ENCODE results near the gene KIAA0513.
"Not testable (repeated sequence)": the region's sequence is repeated elsewhere in the genome, so short reads cannot be mapped to it uniquely, and the experiment has no call there.

KIAA0513 gene

DNA sequence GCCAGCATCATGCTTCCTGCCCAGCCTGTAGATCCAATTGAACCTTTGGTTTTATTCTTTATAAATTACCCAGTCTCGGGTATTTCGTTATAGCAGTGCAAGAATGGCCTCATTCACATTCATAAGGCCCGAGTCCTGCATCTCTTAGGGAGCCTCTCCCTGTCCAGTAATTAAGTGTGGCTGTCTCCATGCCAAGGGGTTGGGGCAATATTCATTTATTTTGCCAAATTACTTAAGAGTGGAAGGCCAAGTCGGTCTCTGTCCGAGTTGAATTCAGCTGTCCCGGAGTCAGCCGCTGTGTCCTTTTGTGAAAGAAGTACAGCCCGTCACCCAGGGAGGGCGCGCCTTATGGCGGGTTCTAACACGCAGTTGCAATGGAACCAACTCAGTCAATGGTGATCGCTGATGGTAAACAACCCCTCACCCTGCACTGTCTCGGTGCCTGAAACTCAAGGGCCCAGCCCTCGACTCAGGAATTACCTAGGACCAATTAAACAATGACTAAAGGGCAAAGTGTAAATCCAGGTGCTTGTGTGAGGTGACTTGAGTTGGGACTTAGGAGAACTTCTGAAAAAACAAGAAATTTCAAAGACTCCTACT lies 22.2 kb downstream of the KIAA0513 start:
- DNase-seq (ENCODE audit: low spot score), result no peak

- no peak for DNase-seq (ENCODE audit: low spot score)
Measured at GRCh38 chr16:85051067-85051581, 23.5 kb downstream of the KIAA0513 start.

DNA sequence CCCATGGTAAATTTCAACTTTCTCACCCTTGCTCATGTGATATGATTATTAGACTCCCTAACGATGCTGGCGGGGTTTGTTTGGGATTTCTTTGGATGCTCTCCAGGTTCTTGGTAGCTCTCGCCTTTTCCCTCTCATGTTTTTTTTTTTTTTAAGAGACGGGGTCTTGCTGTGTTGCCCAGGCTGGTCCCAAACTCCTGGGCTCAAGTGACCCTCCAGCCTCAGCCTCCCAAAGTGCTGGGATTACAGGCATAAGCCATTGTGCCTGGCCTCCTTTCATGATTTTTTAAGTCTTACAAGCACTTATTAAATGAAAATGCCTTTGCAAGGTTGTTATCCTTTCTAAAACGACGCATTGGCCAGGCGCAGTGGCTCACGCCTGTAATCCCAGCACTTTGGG lies 24.1 kb downstream of the KIAA0513 start:
- DNase-seq (ENCODE audit: low spot score), result no peak

- no peak for DNase-seq (ENCODE audit: low spot score)
Measured at GRCh38 chr16:85052536-85052935, 24.9 kb downstream of the KIAA0513 start.

GRCh38 chr16:85054321-85054720 lies 26.7 kb downstream of the KIAA0513 start:
- DNase-seq (ENCODE audit: low spot score), result not testable (repeated sequence)

- DNase-seq (ENCODE audit: low spot score), result no peak
Measured at GRCh38 chr16:85054948-85055492, 27.4 kb downstream of the KIAA0513 start.

DNA sequence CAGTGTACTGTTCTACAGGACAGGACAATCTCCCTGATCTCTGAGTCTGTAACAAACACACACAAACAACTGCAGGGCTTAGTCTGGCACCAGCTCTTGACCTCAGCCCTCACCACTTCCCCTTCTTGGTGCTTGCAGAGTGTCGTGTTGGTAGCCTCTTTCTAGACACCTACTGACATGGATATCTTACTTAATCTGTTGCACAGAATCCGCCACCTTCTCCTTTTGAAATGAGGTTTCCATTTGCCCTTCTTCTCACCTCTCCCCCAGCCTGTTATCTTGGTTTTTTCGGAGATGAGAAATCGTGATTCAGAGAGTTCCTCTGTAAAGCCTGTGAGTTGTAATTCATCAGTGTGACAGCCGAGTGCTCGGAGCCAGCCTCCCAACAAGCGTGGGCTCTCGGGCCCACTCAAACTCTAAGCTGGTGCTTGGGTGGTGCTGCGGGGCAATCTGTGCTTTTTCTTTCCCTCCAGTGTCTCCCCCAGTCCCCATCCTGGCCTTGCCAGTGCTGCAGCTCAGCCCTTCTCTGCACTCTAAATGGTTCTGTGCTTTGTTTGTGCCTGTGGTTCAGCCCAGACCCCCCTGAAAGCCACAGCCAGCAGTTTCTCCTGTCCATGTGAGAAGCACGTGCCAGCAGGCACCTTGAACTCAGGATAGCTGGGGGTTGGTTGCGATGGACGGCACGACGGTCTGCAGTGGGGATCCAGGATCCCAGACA lies 28.1 kb downstream of the KIAA0513 start:
- no peak for DNase-seq (ENCODE audit: low spot score)

- no peak for DNase-seq (ENCODE audit: low spot score)
Measured at GRCh38 chr16:85056211-85056748, 28.7 kb downstream of the KIAA0513 start.

- DNase-seq (ENCODE audit: low spot score), result peak; percentile 64
Measured at GRCh38 chr16:85057212-85057889, 29.8 kb downstream of the KIAA0513 start.

DNA sequence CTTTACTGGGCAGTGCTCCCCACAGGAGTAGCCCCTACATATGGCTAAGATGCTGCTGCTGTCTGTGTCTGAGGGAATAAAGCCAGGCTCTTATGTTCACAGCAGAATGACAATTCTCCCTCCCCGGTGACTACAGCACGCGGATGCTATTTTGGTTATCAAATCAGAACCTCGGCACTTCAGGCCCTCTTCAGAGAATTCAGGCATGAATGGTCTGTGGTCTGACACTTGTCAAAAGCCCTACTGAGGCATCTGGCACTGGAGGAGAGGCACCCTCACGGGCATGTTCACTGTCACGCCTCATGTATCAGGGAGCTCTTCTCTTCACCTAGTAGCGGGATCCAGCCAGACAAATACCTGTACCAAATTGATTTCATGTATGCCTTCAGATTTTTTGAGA lies 30.4 kb downstream of the KIAA0513 start:
- no peak for DNase-seq (ENCODE audit: low spot score)

DNA sequence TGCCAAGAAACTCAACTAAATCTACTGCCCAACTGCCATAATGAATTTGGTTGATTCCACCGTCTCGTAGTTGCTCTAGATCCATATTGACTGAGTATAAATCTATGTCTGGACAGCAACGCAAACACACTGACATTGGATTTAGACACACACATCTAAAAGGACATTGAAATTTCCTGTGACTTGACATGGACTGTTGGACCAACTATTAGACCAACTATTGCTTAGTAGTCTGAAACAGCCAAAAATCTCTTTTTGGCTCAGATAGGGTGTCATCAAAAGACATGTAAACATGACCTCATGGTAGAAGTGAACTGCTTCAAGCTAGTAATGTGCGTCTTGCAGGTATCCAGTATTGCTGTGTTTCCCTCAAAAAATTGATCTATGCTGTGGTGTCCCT lies 31.3 kb downstream of the KIAA0513 start:
- DNase-seq (ENCODE audit: low spot score), result no peak

- no peak for DNase-seq (ENCODE audit: low spot score)
Measured at GRCh38 chr16:85061566-85061965, 34.0 kb downstream of the KIAA0513 start.

DNA sequence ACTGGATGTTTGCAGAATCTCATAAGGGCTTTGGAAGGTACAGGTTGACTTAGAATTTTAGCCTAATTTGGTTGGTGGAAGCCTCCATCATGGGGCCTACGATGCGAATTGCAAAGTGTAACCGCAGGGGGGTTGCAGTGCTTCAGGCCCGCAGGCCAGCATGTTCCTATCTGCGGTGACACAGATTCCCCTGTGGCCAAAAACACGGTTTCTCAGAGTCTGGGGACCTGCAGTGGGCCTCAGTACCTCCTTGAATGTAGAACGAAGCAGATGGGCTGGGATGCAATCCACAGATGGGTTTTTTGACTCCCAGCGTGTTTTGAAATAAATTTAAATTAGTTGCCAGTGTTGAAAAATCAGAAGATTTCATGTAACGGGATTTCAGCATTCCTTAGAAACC lies 34.7 kb downstream of the KIAA0513 start:
- DNase-seq (ENCODE audit: low spot score), result no peak

DNA sequence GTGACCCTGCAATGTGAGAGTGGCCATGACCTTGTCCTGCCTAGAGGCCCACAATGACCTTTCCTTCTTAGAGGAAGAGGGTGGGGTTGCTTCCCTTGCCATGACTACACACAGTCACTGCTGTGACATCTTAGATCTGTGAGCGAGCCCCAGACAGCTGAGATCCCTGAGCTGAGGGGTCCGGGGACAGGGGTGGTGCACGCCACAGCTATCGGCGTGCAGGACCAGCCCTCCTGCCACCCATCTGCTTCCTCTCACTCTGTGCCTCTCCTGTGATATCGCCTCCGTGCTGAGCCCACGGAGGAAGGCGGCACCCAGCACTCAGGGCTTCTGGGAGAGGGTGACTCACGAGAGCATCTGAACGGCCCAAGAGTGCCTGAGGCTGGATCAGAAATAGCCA lies 35.2 kb downstream of the KIAA0513 start:
- DNase-seq (ENCODE audit: low spot score), result no peak

DNA sequence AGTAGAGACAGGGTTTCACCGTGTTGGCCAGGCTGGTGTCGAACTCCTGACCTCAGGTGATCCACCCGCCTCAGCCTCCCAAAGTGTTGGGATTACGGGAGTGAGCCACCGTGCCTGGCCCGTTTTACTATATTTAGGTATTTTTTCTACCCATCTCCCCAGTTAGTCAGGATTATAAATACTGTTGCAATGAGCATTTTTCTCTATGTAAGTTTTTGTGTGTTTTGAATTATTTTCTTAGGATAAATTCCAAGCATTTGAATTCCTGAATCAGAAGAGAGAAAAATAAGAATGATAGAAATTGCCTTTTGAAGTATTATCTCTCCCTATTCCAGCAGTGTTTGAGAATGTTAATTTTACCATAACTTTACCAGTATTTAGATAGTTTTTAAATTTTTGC lies 36.6 kb downstream of the KIAA0513 start:
- no peak for DNase-seq (ENCODE audit: low spot score)

- DNase-seq (ENCODE audit: low spot score), result no peak
Measured at GRCh38 chr16:85065099-85065498, 37.5 kb downstream of the KIAA0513 start.

- DNase-seq (ENCODE audit: low spot score), result no peak
Measured at GRCh38 chr16:85066346-85066885, 38.8 kb downstream of the KIAA0513 start.

DNA sequence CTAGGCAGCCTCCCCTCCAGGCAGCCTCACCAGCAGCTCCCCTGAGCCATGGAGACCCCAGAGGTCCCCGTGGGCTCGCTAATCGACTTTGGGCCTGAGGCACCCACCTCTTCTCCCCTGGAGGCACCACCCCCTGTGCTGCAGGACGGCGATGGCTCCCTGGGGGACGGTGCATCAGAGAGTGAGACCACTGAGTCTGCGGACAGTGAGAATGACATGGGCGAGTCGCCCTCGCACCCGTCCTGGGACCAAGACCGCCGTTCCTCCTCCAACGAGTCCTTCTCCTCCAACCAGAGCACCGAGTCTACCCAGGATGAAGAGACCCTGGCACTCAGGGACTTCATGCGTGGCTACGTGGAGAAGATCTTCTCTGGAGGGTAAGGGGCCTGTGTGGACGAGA lies 39.4 kb downstream of the KIAA0513 start:
- no peak for DNase-seq (ENCODE audit: low spot score)

DNA sequence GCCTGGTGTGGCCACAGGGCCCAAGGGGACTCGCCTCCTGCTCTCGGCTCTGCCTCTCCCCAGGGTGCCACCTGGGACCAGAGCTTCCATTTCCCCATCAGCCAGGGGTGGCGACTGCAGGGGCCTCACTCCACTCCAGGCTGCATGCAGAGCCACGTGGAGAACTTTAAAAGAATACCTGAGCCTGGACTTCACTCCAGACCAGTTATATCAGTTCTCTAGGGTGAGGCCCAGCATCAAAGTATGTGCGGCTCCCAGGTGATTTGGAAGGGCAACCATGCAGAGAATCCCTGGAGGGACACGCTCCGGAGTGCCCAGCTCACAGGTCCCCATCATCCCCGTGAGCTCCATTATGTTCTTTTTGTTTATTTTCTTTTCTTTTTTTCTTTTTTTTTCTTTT lies 39.8 kb downstream of the KIAA0513 start:
- DNase-seq (ENCODE audit: low spot score), result no peak

DNA sequence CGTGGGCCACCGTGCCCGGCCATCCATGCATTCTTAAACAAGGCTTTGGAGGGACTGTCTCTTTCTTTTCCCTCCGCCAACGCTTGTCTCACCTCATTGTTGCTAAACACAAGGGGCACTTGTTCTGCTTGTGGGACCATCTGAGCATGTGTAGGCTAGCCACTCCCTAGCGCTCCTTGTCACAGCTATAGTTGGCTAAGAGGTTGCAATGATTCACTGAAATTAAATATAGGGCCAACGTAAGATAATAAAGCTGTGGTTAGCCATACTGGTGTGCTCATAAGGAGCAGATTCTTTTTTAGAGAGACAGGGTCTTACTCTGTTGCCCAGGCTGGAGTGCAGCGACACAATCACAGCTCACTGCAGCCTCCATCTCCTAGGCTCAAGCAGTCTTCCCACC lies 41.2 kb downstream of the KIAA0513 start:
- no peak for DNase-seq (ENCODE audit: low spot score)

DNA sequence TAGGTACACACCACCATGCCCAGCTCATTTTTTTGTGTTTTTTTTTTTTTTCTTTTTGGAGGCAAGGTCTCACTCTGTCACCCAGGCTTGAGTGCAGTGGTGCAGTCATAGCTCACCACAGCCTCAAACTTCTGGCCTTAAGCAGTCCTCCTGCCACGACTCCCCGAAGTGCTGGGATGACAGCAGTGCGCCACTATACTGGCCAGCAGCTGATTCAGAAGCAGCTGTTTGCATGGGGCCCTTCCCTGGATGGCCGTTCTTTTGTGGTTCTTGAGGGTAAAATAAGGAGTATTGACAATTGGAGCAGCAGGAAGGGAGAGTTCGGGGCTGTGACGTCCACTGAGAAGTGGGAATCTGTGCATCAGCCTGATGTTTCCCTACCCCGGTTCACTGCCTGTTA lies 41.6 kb downstream of the KIAA0513 start:
- DNase-seq (ENCODE audit: low spot score), result no peak

- DNase-seq (ENCODE audit: low spot score), result no peak
Measured at GRCh38 chr16:85072076-85072860, 44.7 kb downstream of the KIAA0513 start.

Data from HuH-7.5 (cell line).